Omental fat pad (tissue), 4 donors: ENCODE measurements around the gene THRB. TPM values are rescaled to one million over a fixed set of nuclear protein-coding genes. Genes with fewer than 3 reads are reported as not detected.
"Not testable (repeated sequence)": the region's sequence is repeated elsewhere in the genome, so short reads cannot be mapped to it uniquely, and the experiment has no call there.

Experiments used
- ATAC-seq: fragments of 150-250 bp; one replicate; pipeline ENCODE4 v1.9.1; 2016; ENCODE audit warnings: mild to moderate bottlenecking, moderate library complexity; ENCODE audit not compliant: low FRiP score
- DNase-seq: peaks from one replicate; pipeline ENCODE4 v3.0.0-alpha.2; 2019; ENCODE audit warnings: low spot score
- total RNA-seq, 4 donors: library from RNA; depleted of rRNA; stranded (reverse); fragments of >200 nt; gene quantifications; one replicate each; pipeline ENCODE4 v1.1.0, GENCODE V29; 2016
- TF ChIP-seq, protein P1 (sequence below), 3 donors: fragments of 450-650 bp; IDR thresholded peaks; one replicate each; pipeline ENCODE4 v1.5.1; 2016 to 2017; ENCODE audit warnings: antibody characterized with exemption in 3 of 3, mild to moderate bottlenecking in 3 of 3, moderate library complexity in 2 of 3

Gene THRB
- total RNA-seq, 4 donors from 2014 or later = 18.6 to 28.0 (median 23.9) TPM

- DNase-seq = no peak
- no peak for ATAC-seq
- TF ChIP-seq, protein P1, sequence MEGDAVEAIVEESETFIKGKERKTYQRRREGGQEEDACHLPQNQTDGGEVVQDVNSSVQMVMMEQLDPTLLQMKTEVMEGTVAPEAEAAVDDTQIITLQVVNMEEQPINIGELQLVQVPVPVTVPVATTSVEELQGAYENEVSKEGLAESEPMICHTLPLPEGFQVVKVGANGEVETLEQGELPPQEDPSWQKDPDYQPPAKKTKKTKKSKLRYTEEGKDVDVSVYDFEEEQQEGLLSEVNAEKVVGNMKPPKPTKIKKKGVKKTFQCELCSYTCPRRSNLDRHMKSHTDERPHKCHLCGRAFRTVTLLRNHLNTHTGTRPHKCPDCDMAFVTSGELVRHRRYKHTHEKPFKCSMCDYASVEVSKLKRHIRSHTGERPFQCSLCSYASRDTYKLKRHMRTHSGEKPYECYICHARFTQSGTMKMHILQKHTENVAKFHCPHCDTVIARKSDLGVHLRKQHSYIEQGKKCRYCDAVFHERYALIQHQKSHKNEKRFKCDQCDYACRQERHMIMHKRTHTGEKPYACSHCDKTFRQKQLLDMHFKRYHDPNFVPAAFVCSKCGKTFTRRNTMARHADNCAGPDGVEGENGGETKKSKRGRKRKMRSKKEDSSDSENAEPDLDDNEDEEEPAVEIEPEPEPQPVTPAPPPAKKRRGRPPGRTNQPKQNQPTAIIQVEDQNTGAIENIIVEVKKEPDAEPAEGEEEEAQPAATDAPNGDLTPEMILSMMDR (IDR thresholded peaks at IDR 0.05) = no peak
Observed at GRCh38 chr3:24399614-24400013, 95.0 kb downstream of the THRB start.

DNA sequence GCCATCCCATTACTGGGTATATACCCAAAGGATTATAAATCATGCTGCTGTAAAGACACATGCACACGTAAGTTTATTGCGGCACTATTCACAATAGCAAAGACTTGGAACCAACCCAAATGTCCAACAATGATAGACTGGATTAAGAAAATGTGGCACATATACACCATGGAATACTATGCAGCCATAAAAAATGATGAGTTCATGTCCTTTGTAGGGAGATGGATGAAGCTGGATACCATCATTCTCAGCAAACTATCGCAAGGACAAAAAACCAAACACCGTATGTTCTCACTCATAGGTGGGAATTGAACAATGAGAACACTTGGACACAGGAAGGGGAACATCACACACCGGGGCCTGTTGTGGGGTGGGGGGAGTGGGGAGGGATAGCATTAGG is 95.9 kb downstream of the THRB start:
- not testable (repeated sequence) for ATAC-seq, DNase-seq

GRCh38 chr3:24396338-24396737 is 98.3 kb downstream of the THRB start:
- DNase-seq (no peak), ATAC-seq (no peak)
- TF ChIP-seq, protein P1 (IDR thresholded peaks at IDR 0.05) = no peak

GRCh38 chr3:24394754-24395153 is 99.9 kb downstream of the THRB start:
- TF ChIP-seq, protein P1 (IDR thresholded peaks at IDR 0.05) = no peak
- DNase-seq (no peak), ATAC-seq (no peak)

GRCh38 chr3:24393316-24393715 is 101.3 kb downstream of the THRB start:
- TF ChIP-seq, protein P1 (IDR thresholded peaks at IDR 0.05) = no peak
- no peak for DNase-seq
- ATAC-seq = no peak

DNA sequence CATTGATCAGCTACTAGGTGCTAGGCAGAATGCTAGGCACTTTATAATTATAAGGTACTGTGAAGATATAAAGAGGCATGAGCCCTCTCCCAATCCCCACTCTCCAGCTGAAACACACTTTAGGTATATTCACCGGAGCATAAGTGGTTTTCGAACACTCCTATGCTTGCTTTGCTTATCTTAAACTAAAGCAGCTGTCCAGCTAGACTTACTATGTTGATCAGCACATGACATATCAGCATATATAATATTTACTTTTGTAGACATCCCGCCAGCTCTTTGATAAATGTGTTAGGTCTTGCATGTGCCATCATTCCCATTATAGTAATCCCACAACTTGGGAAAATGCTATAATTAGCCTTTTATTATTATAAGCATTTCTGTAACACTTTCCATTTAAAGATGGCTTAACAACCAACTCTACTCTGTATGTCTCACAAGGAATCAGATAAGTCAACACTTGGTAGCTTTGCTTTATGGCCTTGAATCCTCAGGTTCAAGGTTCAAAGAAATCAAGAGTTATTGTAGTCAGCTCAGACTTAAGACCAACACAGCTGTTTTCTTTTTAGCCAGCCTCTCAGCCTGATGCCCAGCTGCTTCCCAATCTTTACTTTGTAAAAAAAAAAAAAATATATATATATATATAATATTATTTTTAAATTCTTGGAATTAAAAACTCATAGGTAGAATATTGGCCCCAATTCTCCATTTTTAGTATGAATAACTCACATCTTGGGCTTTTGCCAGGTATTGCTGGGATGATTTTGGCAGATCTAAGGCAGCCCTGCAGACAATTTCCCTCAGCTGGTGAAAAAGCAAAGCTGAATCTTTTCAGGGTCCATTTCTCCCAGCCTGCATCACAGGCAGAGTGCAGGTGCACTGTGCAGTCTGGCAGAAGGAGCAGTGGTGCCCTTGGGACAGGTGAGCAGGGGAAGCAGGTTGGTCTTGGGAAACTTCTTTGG is 104.2 kb downstream of the THRB start:
- ATAC-seq (no peak), DNase-seq (no peak)
- TF ChIP-seq, protein P1 (IDR thresholded peaks at IDR 0.05) = no peak

DNA sequence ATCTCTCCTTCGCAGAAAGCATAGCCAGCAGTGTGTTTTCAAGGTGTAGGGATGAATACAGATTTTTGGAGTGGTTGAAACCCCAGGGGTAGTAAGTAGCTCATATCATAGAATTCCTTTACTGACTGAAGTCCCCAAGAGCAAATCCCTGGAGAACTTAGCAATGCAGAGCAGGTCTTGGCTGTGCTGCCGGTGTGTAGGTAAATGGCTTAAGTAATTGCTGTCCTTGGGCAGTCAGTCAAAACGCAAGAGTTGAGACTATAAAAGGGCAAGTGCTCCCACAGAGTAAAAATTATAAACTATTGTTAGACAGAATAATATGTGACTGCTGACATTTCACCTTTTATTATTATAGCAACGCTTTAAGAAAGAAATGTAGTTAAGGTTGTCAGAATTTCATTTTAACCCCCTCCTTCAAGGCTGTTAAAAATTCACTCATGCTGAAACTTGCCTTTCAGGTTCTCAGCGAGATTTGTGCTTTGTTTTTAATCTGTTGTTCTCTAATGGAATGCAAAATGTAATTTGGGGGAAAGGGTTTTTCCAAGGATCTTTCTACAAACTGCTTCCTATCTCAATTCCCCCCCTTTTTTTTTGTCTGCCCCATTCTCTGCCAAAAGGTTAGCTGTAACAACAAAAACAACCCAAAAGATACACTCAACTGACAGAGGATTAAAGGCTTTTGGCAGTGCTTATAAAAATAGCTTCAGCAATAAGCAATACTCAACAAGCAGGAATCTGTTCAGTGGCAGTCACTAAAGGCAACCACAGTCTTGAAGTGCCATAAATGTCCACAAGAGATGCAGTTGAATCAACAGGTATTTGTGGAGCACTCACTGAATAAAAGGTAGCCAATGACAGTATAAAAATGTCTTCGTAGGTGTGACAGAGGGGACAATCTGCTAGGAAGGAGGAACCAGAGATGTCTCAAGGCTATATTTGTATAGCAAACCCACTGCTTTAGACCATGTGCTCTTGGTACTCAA is 105.3 kb downstream of the THRB start:
- no peak for ATAC-seq
- TF ChIP-seq, protein P1 (IDR thresholded peaks at IDR 0.05) = no peak

More for the DNA sequence above, 105.3 kb downstream of the THRB start:
- DNase-seq = no peak
